Transverse colon (tissue), 4 donors: ENCODE measurements around the gene MGAT1. TPM values are rescaled to one million over a fixed set of nuclear protein-coding genes. Genes with fewer than 3 reads are reported as not detected.

Experiments
- DNase-seq: peaks from one replicate; pipeline ENCODE4 v3.0.0-alpha.2; 2019
- H3K27ac ChIP-seq, 4 donors: fragments of 200-600 bp; sonication (generic); 2 replicates each; pipeline ENCODE4 v1.5.1; 2016 to 2018; ENCODE audit warnings: inconsistent platforms in 4 of 4
- H3K27me3 ChIP-seq: fragments of 200-600 bp; sonication (generic); 2 replicates; pipeline ENCODE4 v1.5.1; 2017; ENCODE audit warnings: inconsistent platforms
- H3K36me3 ChIP-seq, 4 donors: fragments of 200-600 bp; sonication (generic); 2 replicates each; pipeline ENCODE4 v1.5.1; 2017 to 2019; ENCODE audit warnings: inconsistent platforms in 4 of 4
- H3K4me1 ChIP-seq, 4 donors: fragments of 200-600 bp; sonication (generic); 2 replicates each; pipeline ENCODE4 v1.5.1; 2017 to 2020; ENCODE audit warnings: inconsistent platforms in 4 of 4
- H3K4me3 ChIP-seq, 4 donors: fragments of 200-600 bp; sonication (generic); 1 replicate in 1 of 4; 2 replicates in 3 of 4; pipeline versions ENCODE4 v1.5.1 to v1.6.1; 2017 to 2019; ENCODE audit warnings: inconsistent platforms in 4 of 4
- H3K9me3 ChIP-seq, 2 donors: fragments of 200-600 bp; sonication (generic); 2 replicates each; pipeline ENCODE4 v1.5.1; 2017 to 2019; ENCODE audit warnings: inconsistent platforms in 2 of 2
- CTCF ChIP-seq, 5 experiments: fragments of 200-600 bp in 3 of 5; fragments of 450-650 bp in 2 of 5; sonication (generic) in 3 of 5; IDR thresholded peaks; 1 replicate in 2 of 5; 2 replicates in 3 of 5; pipeline ENCODE4 v1.5.1; 2016 to 2017; ENCODE audit warnings: antibody characterized with exemption in 5 of 5, inconsistent platforms in 3 of 5, mild to moderate bottlenecking in 2 of 5, moderate library complexity in 1 of 5
- EP300 ChIP-seq: sonication (generic); formaldehyde crosslinking; IDR thresholded peaks from one replicate; pipeline ENCODE4 v1.6.1; 2017; ENCODE audit warnings: antibody characterized with exemption, low read depth
- POLR2A ChIP-seq: fragments of 450-650 bp; IDR thresholded peaks from one replicate; pipeline ENCODE4 v1.6.1; 2016; ENCODE audit warnings: antibody characterized with exemption, mild to moderate bottlenecking, moderate library complexity
- POLR2AphosphoS5 ChIP-seq, 3 donors: sonication (generic); formaldehyde crosslinking; IDR thresholded peaks; one replicate each; pipeline ENCODE4 v1.6.1; 2016; ENCODE audit warnings: antibody characterized with exemption in 3 of 3
- WGBS, 2 donors: methylation state at CpG; one replicate each; pipeline ENCODE4 v1.1.5; 2018; ENCODE audit warnings: low coverage in 1 of 2; 5-methylcytosine and 5-hydroxymethylcytosine counted together
- in situ Hi-C, 4 donors: fragments of 200-750 bp; cut with MboI; loops; one replicate each; pipeline versions ENCODE4 v1.15.0 to v1.15.1; 2017; ENCODE audit warnings: low sequenced_read_pairs in 3 of 4, low pct_ligation_motif_present in 1 of 4, low pct_unique_long_range_greater_than_20kb in 1 of 4
- intact Hi-C: fragments of 100-400 bp; cut with DNase I; formaldehyde crosslinking; loops from one replicate; pipeline ENCODE4 v1.15.1; 2023; ENCODE audit warnings: low total_unique reads
- total RNA-seq, 4 donors: library from RNA; depleted of rRNA; stranded (reverse); fragments of >200 nt; gene quantifications; one replicate each; pipeline ENCODE4 v1.1.0, GENCODE V29; 2016

MGAT1 gene
- total RNA-seq, 4 donors from 2014 or later: 98.5 to 131 (median 114) TPM

- Histone ChIP-seq H3K9me3 (no peaks in the 10 kb centered on the region), H3K27me3 (no peaks in the 10 kb centered on the region), H3K27ac (peak overlapping the region; percentile 71 to 83 (median 80)), H3K36me3 (peaks cover 0 to 12% (median 4%) of the 10 kb centered on the region in 4 donors), H3K4me1 (peaks cover 25 to 32% (median 26%) of the 10 kb centered on the region in 4 donors), H3K4me3 (no peak overlapping the region)
- in situ Hi-C loops: loop anchor here in 1 of 4 donors (10.0 kb wide), 1 partner anchor 58 kb away; no protein-coding TSS in a partner anchor
- no peak for DNase-seq
- TF ChIP-seq POLR2AphosphoS5 (IDR thresholded peaks at IDR 0.05): no peak
- intact Hi-C loops: no loop called here
- 61 to 66% methylated on average over 8 to 21 of the region's 21 CpGs for WGBS, 2 donors
Observed at GRCh38 chr5:180786531-180787398, 15.8 kb downstream of the MGAT1 start.

GRCh38 chr5:180785794-180786221, 16.8 kb downstream of the MGAT1 start:
- 40 to 83% methylated on average over 2 to 5 of the region's 5 CpGs for WGBS, 2 donors
- DNase-seq: no peak
- in situ Hi-C loops (loop anchor here in 1 of 4 donors (10.0 kb wide), 1 partner anchor 59 kb away; no protein-coding TSS in a partner anchor), intact Hi-C loops (no loop called here)
- TF ChIP-seq EP300 (no peak), POLR2AphosphoS5 (IDR thresholded peaks at IDR 0.05) (peak in 1 of 3 donors; percentile 8)
- Histone ChIP-seq H3K27me3 (no peaks in the 10 kb centered on the region), H3K4me3 (no peak overlapping the region), H3K36me3 (peaks cover 0 to 8% (median 0%) of the 10 kb centered on the region in 4 donors), H3K27ac (peak overlapping the region; percentile 71 to 83 (median 80)), H3K9me3 (no peaks in the 10 kb centered on the region), H3K4me1 (peaks cover 25 to 32% (median 26%) of the 10 kb centered on the region in 4 donors)

- H3K4me3 ChIP-seq: no peak overlapping the region
- peaks cover 25 to 32% (median 26%) of the 10 kb centered on the region in 4 donors for H3K4me1 ChIP-seq
- H3K27me3 ChIP-seq: no peaks in the 10 kb centered on the region
- DNase-seq: no peak
- in situ Hi-C loops (loop anchor here in 1 of 4 donors (10.0 kb wide), 1 partner anchor 60 kb away; no protein-coding TSS in a partner anchor), intact Hi-C loops (no loop called here)
- peaks cover 0 to 2% (median 0%) of the 10 kb centered on the region in 4 donors for H3K36me3 ChIP-seq
- no peaks in the 10 kb centered on the region for H3K9me3 ChIP-seq
- WGBS, 2 donors: 54 to 55% methylated on average over 6 to 11 of the region's 15 CpGs
- TF ChIP-seq CTCF (IDR thresholded peaks at IDR 0.05): no peak
- no peak for TF ChIP-seq POLR2A
- TF ChIP-seq POLR2AphosphoS5 (IDR thresholded peaks at IDR 0.05): no peak
- TF ChIP-seq EP300: no peak
- peak overlapping the region; percentile 71 to 83 (median 80) for H3K27ac ChIP-seq
Observed at GRCh38 chr5:180785121-180785781, 17.4 kb downstream of the MGAT1 start.

GRCh38 chr5:180784497-180785097, 18.0 kb downstream of the MGAT1 start:
- intact Hi-C loops: loop anchor here (5.0 kb wide), 1 partner anchor 78 kb away; the partner anchor contains the start of gene ZFP62
- TF ChIP-seq CTCF (IDR thresholded peaks at IDR 0.05) (peak; percentile 58 to 72 (median 67)), POLR2A (no peak), POLR2AphosphoS5 (IDR thresholded peaks at IDR 0.05) (peak in 1 of 3 donors; percentile 19), EP300 (no peak)
- peak; percentile 82 for DNase-seq
- Histone ChIP-seq H3K27ac (peak overlapping the region; percentile 71 to 83 (median 80)), H3K36me3 (no peaks in the 10 kb centered on the region), H3K9me3 (no peaks in the 10 kb centered on the region), H3K4me1 (peaks cover 25 to 32% (median 26%) of the 10 kb centered on the region in 4 donors), H3K27me3 (no peaks in the 10 kb centered on the region), H3K4me3 (no peak overlapping the region)
- in situ Hi-C loops: loop anchor here in 1 of 4 donors (10.0 kb wide), 1 partner anchor 60 kb away; no protein-coding TSS in a partner anchor
- 31 to 34% methylated on average over 6 to 13 of the region's 13 CpGs for WGBS, 2 donors
